RWPE1 (cell line): ENCODE data around the gene PUS1.

Experiments used
- CTCF ChIA-PET: fragments of 350-600 bp; sonication (Branson Sonifier 250); formaldehyde crosslinking; extraction: SDS; loops from one replicate; lab custom pipeline; 2021; lab: Yijun Ruan, JAX
- POLR2A ChIA-PET: fragments of 400-600 bp; formaldehyde crosslinking; extraction: SDS; loops from one replicate; lab custom pipeline; 2020; ENCODE audit warnings: antibody characterized with exemption; ENCODE audit not compliant: low non-redundant PET; lab: Yijun Ruan, JAX
- DNase-seq: peaks from one replicate; pipeline ENCODE4 v3.0.0; 2012; ENCODE audit warnings: low spot score
- H3K27ac ChIP-seq: fragments of 450-650 bp; 2 replicates; pipeline ENCODE4 v1.5.1; 2017
- CTCF ChIP-seq: fragments of 450-650 bp; conservative IDR thresholded peaks from 2 replicates; pipeline ENCODE4 v1.5.1; 2017; ENCODE audit warnings: low read depth, mild to moderate bottlenecking

The PUS1 gene

GRCh38 chr12:131902332-131903241 lies 26.5 kb upstream of the PUS1 start:
- ChIA-PET CTCF (interaction anchor here (1.3 kb wide), 1 partner anchor 66 kb away, joined by 6 read pairs; no protein-coding TSS in a partner anchor), POLR2A (no interaction called here)
- DNase-seq: no peak
- H3K27ac ChIP-seq: peak overlapping the region; percentile 96
- no peak for TF ChIP-seq CTCF

- H3K27ac ChIP-seq: peak overlapping the region; percentile 96
- ChIA-PET CTCF (no interaction called here), POLR2A (no interaction called here)
- no peak for DNase-seq
- no peak for TF ChIP-seq CTCF
These were observed 25.5 kb upstream of the PUS1 start for GRCh38 chr12:131903270-131904255.

- POLR2A ChIA-PET: no interaction called here
- DNase-seq: no peak
- CTCF ChIA-PET: no interaction called here
- no peak for TF ChIP-seq CTCF
- H3K27ac ChIP-seq: peak overlapping the region; percentile 96
These were observed 24.7 kb upstream of the PUS1 start for GRCh38 chr12:131904346-131904745.

GRCh38 chr12:131905081-131905629 lies 23.9 kb upstream of the PUS1 start:
- peak overlapping the region; percentile 96 for H3K27ac ChIP-seq
- TF ChIP-seq CTCF: no peak
- ChIA-PET CTCF (no interaction called here), POLR2A (no interaction called here)
- DNase-seq: no peak

- no peak for DNase-seq
- ChIA-PET CTCF (interaction anchor here (1.2 kb wide), 1 partner anchor 54 kb away, joined by 3 read pairs; no protein-coding TSS in a partner anchor), POLR2A (no interaction called here)
- H3K27ac ChIP-seq: peak overlapping the region; percentile 96
- no peak for TF ChIP-seq CTCF
These were observed 23.4 kb upstream of the PUS1 start for GRCh38 chr12:131905630-131906091.
